Measurements from ENCODE around the gene TENT4B. TPM values are rescaled to one million over a fixed set of nuclear protein-coding genes. Genes with fewer than 3 reads are reported as not detected.

Gene TENT4B
- total RNA-seq, 1 experiment from 2014 or later, result 16.9 TPM

DNA sequence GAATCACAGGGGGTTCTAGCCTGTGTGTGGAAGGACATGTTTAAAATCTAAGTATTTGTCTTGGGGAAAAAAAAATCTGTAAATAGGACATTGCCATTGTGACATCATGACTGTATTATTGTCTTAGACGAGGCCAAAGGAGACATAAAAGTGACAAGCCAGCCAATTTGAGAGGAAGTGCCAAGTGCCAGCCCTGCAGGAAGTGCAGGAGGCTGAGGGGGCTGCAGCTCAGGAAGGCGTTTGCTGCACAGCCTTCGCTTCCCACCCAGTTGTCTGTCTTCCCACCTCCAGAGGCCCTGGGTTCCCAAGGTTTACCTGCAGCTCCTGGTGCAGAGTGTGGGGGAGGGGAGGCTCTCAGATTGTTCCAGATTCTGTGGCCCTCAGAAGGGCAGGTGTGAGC lies 114.5 kb downstream of the TENT4B start:
- ChIA-PET POLR2A (no interaction called here), RAD21 (ENCODE audit: low non-redundant PET in 1 of 2, low total read pairs in 2 of 2, uncharacterized antibody in 2 of 2, unreplicated experiment in 2 of 2) (no interaction called here), CTCF (no interaction called here)
- Histone ChIP-seq H3K4me2 (ENCODE audit: low read length) (peak overlapping the region; percentile 96), H3K79me2 (ENCODE audit: insufficient read depth, low read length) (0 out of 2 replicates have a peak, but pooled peaks cover 3% of the 10 kb centered on the region), H3K27ac (ENCODE audit: low read depth, low read length) (no peak overlapping the region), H4K20me1 (ENCODE audit: insufficient read depth) (no peaks in the 10 kb centered on the region), H3K36me3 (ENCODE audit: control insufficient read depth in 1 of 2, insufficient read depth in 2 of 2, low read length in 2 of 2) (no peaks in the 10 kb centered on the region), H3K9me3 (ENCODE audit: control insufficient read depth in 1 of 2, insufficient read depth in 1 of 2, low read depth in 1 of 2, low read length in 2 of 2) (no peaks in the 10 kb centered on the region), H3K9ac (ENCODE audit: low read length) (no peak overlapping the region), H3K4me3 (replicated peaks in 1 of 2; ENCODE audit: low read depth in 1 of 2, low read length in 2 of 2) (0 out of 4 replicates have a peak overlapping the region, but pooled peaks of 1 of the 2 experiments have one; percentile 75), H3K4me1 (ENCODE audit: control insufficient read depth in 1 of 2, insufficient read depth in 2 of 2, low read length in 2 of 2) (peaks cover 22 to 36% of the 10 kb centered on the region in 2 experiments), H3K9me2 (ENCODE audit: insufficient read depth) (no peaks in the 10 kb centered on the region), H3K27me3 (ENCODE audit: insufficient read depth, low read length) (no peaks in the 10 kb centered on the region), H2AFZ (ENCODE audit: low read depth, low read length, poor library complexity, severe bottlenecking) (no peak overlapping the region)
- ATAC-seq (no peak), DNase-seq (ENCODE audit: low read depth, low spot score) (no peak)
- TF ChIP-seq EZH2phosphoT487 (IDR thresholded peaks at IDR 0.05; ENCODE audit: borderline replicate concordance), result no peak
- no peak for TF ChIP-seq SIN3A (IDR thresholded peaks at IDR 0.05; ENCODE audit: low read depth)
- TF ChIP-seq JUND (IDR thresholded peaks at IDR 0.05), result no peak
- TF ChIP-seq CEBPB (IDR thresholded peaks at IDR 0.05; ENCODE audit: low read depth), result no peak
- TF ChIP-seq EGR1 (IDR thresholded peaks at IDR 0.05; ENCODE audit: low read depth), result no peak
- no peak for TF ChIP-seq ZFX (IDR thresholded peaks at IDR 0.05)
- no peak for TF ChIP-seq FOSL1 (IDR thresholded peaks at IDR 0.05; ENCODE audit: low read depth)
- no peak for TF ChIP-seq POLR2A (IDR thresholded peaks at IDR 0.05; ENCODE audit: borderline replicate concordance, extremely low read depth, insufficient read depth, insufficient read length)
- TF ChIP-seq SP1 (IDR thresholded peaks at IDR 0.05; ENCODE audit: low read depth), result no peak
- TF ChIP-seq TCF7L2 (IDR thresholded peaks at IDR 0.05; ENCODE audit: borderline replicate concordance, extremely low read depth, insufficient read depth, insufficient read length), result no peak
- no TSS peak for BruUV-seq (replicated peaks)
- intact Hi-C loops (cut with micrococcal nuclease), result no loop called here

DNA sequence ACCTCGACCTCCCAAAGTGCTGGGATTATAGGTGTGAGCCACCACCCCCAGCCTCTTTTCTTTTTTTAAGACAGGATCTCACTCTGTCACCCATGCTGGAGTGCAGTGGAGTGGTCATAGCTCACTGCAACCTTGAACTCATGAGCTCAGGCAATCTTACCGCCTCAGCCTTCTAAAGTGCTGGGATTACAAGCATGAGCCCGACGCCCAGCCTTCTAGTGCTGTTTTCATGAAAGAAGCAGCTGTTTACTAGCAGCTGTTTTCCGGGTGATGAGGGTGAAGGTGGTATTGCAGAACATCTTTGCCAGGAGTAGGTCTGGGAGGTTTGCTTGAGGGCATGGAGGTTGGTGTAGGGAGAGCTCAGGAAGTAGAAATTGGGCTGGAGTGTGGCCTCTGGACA lies 115.2 kb downstream of the TENT4B start:
- peaks cover 22 to 36% of the 10 kb centered on the region in 2 experiments for H3K4me1 ChIP-seq (ENCODE audit: control insufficient read depth in 1 of 2, insufficient read depth in 2 of 2, low read length in 2 of 2)
- no peak overlapping the region for H3K27ac ChIP-seq (ENCODE audit: low read depth, low read length)
- intact Hi-C loops (cut with micrococcal nuclease), result no loop called here
- H4K20me1 ChIP-seq (ENCODE audit: insufficient read depth), result no peaks in the 10 kb centered on the region
- no peaks in the 10 kb centered on the region for H3K36me3 ChIP-seq (ENCODE audit: control insufficient read depth in 1 of 2, insufficient read depth in 2 of 2, low read length in 2 of 2)
- no TSS peak for BruUV-seq (replicated peaks)
- H3K9me2 ChIP-seq (ENCODE audit: insufficient read depth), result no peaks in the 10 kb centered on the region
- 0 out of 2 replicates have a peak, but pooled peaks cover 3% of the 10 kb centered on the region for H3K79me2 ChIP-seq (ENCODE audit: insufficient read depth, low read length)
- H3K9ac ChIP-seq (ENCODE audit: low read length), result no peak overlapping the region
- POLR2A ChIA-PET, result no interaction called here
- H3K9me3 ChIP-seq (ENCODE audit: control insufficient read depth in 1 of 2, insufficient read depth in 1 of 2, low read depth in 1 of 2, low read length in 2 of 2), result no peaks in the 10 kb centered on the region
- no peaks in the 10 kb centered on the region for H3K27me3 ChIP-seq (ENCODE audit: insufficient read depth, low read length)
- no peak overlapping the region for H2AFZ ChIP-seq (ENCODE audit: low read depth, low read length, poor library complexity, severe bottlenecking)
- no peak overlapping the region for H3K4me2 ChIP-seq (ENCODE audit: low read length)
- no peak overlapping the region for H3K4me3 ChIP-seq (replicated peaks in 1 of 2; ENCODE audit: low read depth in 1 of 2, low read length in 2 of 2)
- CTCF ChIA-PET, result no interaction called here
- DNase-seq (ENCODE audit: low read depth, low spot score), result no peak
- RAD21 ChIA-PET (ENCODE audit: low non-redundant PET in 1 of 2, low total read pairs in 2 of 2, uncharacterized antibody in 2 of 2, unreplicated experiment in 2 of 2), result no interaction called here
- ATAC-seq, result no peak
- TF ChIP-seq SP1 (IDR thresholded peaks at IDR 0.05; ENCODE audit: low read depth) (no peak), TCF7L2 (IDR thresholded peaks at IDR 0.05; ENCODE audit: borderline replicate concordance, extremely low read depth, insufficient read depth, insufficient read length) (no peak), YY1 (IDR thresholded peaks at IDR 0.05; ENCODE audit: extremely low read depth, insufficient replicate concordance, low read depth, low read length) (no peak), POLR2A (IDR thresholded peaks at IDR 0.05; ENCODE audit: borderline replicate concordance, extremely low read depth, insufficient read depth, insufficient read length) (no peak), FOSL1 (IDR thresholded peaks at IDR 0.05; ENCODE audit: low read depth) (no peak), EGR1 (IDR thresholded peaks at IDR 0.05; ENCODE audit: low read depth) (no peak), EZH2phosphoT487 (IDR thresholded peaks at IDR 0.05; ENCODE audit: borderline replicate concordance) (no peak)
- TF ChIP-seq, protein P1, sequence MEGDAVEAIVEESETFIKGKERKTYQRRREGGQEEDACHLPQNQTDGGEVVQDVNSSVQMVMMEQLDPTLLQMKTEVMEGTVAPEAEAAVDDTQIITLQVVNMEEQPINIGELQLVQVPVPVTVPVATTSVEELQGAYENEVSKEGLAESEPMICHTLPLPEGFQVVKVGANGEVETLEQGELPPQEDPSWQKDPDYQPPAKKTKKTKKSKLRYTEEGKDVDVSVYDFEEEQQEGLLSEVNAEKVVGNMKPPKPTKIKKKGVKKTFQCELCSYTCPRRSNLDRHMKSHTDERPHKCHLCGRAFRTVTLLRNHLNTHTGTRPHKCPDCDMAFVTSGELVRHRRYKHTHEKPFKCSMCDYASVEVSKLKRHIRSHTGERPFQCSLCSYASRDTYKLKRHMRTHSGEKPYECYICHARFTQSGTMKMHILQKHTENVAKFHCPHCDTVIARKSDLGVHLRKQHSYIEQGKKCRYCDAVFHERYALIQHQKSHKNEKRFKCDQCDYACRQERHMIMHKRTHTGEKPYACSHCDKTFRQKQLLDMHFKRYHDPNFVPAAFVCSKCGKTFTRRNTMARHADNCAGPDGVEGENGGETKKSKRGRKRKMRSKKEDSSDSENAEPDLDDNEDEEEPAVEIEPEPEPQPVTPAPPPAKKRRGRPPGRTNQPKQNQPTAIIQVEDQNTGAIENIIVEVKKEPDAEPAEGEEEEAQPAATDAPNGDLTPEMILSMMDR (IDR thresholded peaks at IDR 0.05 in 2 of 3, conservative IDR thresholded peaks at IDR 0.05 in 1 of 3; ENCODE audit: borderline replicate concordance in 1 of 3, insufficient read depth in 1 of 3, low read depth in 2 of 3, low read length in 2 of 3), result no peak
- TF ChIP-seq, protein P2, sequence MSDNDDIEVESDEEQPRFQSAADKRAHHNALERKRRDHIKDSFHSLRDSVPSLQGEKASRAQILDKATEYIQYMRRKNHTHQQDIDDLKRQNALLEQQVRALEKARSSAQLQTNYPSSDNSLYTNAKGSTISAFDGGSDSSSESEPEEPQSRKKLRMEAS (IDR thresholded peaks at IDR 0.05), result no peak
- TF ChIP-seq, protein P3, sequence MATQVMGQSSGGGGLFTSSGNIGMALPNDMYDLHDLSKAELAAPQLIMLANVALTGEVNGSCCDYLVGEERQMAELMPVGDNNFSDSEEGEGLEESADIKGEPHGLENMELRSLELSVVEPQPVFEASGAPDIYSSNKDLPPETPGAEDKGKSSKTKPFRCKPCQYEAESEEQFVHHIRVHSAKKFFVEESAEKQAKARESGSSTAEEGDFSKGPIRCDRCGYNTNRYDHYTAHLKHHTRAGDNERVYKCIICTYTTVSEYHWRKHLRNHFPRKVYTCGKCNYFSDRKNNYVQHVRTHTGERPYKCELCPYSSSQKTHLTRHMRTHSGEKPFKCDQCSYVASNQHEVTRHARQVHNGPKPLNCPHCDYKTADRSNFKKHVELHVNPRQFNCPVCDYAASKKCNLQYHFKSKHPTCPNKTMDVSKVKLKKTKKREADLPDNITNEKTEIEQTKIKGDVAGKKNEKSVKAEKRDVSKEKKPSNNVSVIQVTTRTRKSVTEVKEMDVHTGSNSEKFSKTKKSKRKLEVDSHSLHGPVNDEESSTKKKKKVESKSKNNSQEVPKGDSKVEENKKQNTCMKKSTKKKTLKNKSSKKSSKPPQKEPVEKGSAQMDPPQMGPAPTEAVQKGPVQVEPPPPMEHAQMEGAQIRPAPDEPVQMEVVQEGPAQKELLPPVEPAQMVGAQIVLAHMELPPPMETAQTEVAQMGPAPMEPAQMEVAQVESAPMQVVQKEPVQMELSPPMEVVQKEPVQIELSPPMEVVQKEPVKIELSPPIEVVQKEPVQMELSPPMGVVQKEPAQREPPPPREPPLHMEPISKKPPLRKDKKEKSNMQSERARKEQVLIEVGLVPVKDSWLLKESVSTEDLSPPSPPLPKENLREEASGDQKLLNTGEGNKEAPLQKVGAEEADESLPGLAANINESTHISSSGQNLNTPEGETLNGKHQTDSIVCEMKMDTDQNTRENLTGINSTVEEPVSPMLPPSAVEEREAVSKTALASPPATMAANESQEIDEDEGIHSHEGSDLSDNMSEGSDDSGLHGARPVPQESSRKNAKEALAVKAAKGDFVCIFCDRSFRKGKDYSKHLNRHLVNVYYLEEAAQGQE (IDR thresholded peaks at IDR 0.05; ENCODE audit: low read depth), result no peak
- TF ChIP-seq, protein P4, sequence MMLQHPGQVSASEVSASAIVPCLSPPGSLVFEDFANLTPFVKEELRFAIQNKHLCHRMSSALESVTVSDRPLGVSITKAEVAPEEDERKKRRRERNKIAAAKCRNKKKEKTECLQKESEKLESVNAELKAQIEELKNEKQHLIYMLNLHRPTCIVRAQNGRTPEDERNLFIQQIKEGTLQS (IDR thresholded peaks at IDR 0.05), result no peak

Data from HCT116 (cell line).